H1 (cell line): ENCODE measurements around the gene NKTR. TPM values are rescaled to one million over a fixed set of nuclear protein-coding genes. Genes with fewer than 3 reads are reported as not detected.

ENCODE experiments used
- CTCF ChIA-PET: fragments of 300-600 bp; sonication (Branson Sonifier 250); formaldehyde crosslinking; loops from one replicate; lab custom pipeline; 2021; ENCODE audit not compliant: partially characterized antibody; lab: Charles Lee
- POLR2A ChIA-PET: fragments of 300-600 bp; sonication (Branson Sonifier 250); formaldehyde crosslinking; loops from one replicate; lab custom pipeline; 2021; ENCODE audit warnings: inconsistent platforms; ENCODE audit not compliant: partially characterized antibody; lab: Charles Lee
- DNase-seq, 2 experiments: peaks; one replicate each; pipeline versions ENCODE4 v3.0.0 to v3.0.0-alpha.2; 2010 to 2022; ENCODE audit warnings: low spot score in 2 of 2, low read depth in 1 of 2, mixed read lengths in 1 of 2
- FAIRE-seq: peaks from 2 replicates; lab custom pipeline; 2011; peaks lifted over from hg19 to GRCh38; lab: Jason Lieb, UNC
- H2AFZ ChIP-seq: 2 replicates; pipeline ENCODE4 v1.8.1; 2012; ENCODE audit warnings: low read length, inconsistent platforms
- H2AK5ac ChIP-seq: 2 replicates; pipeline ENCODE4 v1.6.1; 2013; ENCODE audit warnings: low read depth, low read length
- H2BK120ac ChIP-seq: replicated peaks from 2 replicates; pipeline ENCODE3; 2013; ENCODE audit warnings: low read depth, low read length, inconsistent platforms
- H2BK12ac ChIP-seq: 2 replicates; pipeline ENCODE4 v1.6.1; 2013; ENCODE audit warnings: low read depth, low read length
- H2BK15ac ChIP-seq: 2 replicates; pipeline ENCODE4 v1.6.1; 2013; ENCODE audit warnings: low read length
- H2BK20ac ChIP-seq: 2 replicates; pipeline ENCODE4 v1.6.1; 2013; ENCODE audit warnings: low read length
- H2BK5ac ChIP-seq: 2 replicates; pipeline ENCODE4 v1.6.1; 2013; ENCODE audit warnings: low read depth, low read length
- H3K14ac ChIP-seq: 2 replicates; pipeline ENCODE4 v1.6.1; 2013; ENCODE audit warnings: inconsistent platforms; ENCODE audit not compliant: insufficient read length
- H3K18ac ChIP-seq: 2 replicates; pipeline ENCODE4 v1.6.1; 2013; ENCODE audit warnings: low read length; ENCODE audit errors: extremely low read depth
- H3K23ac ChIP-seq: 2 replicates; pipeline ENCODE4 v1.6.1; 2013; ENCODE audit warnings: inconsistent platforms; ENCODE audit not compliant: insufficient read length
- H3K23me2 ChIP-seq: 2 replicates; pipeline ENCODE4 v1.6.1; 2013; ENCODE audit warnings: low read depth, low read length
- H3K27ac ChIP-seq: 2 replicates; pipeline ENCODE4 v1.6.1; 2011; ENCODE audit warnings: low read depth, low read length, inconsistent platforms
- H3K27me3 ChIP-seq, 4 experiments: replicated peaks in 1 of 4; 1 replicate in 1 of 4; 2 replicates in 3 of 4; pipeline versions ENCODE4 v1.6.1 to v1.8.1; 2011 to 2013; ENCODE audit warnings: low read length in 3 of 4, mild to moderate bottlenecking in 3 of 4, inconsistent platforms in 2 of 4, mixed read lengths in 2 of 4, moderate library complexity in 1 of 4; ENCODE audit not compliant: control insufficient read depth in 3 of 4, insufficient read depth in 3 of 4; ENCODE audit errors: extremely low read depth in 1 of 4
- H3K36me3 ChIP-seq, 4 experiments: 2 replicates each; pipeline versions ENCODE4 v1.6.1 to v1.8.1; 2011 to 2013; ENCODE audit warnings: mild to moderate bottlenecking in 4 of 4, low read length in 3 of 4, moderate library complexity in 2 of 4, control low read depth in 1 of 4, inconsistent platforms in 1 of 4; ENCODE audit not compliant: insufficient read depth in 4 of 4, control insufficient read depth in 2 of 4
- H3K4ac ChIP-seq: replicated peaks from 2 replicates; pipeline ENCODE3; 2013; ENCODE audit warnings: low read length, low read depth, mixed read lengths, inconsistent platforms; ENCODE audit not compliant: insufficient read length
- H3K4me1 ChIP-seq, 4 experiments: replicated peaks in 1 of 4; 1 replicate in 1 of 4; 2 replicates in 3 of 4; pipeline versions ENCODE4 v1.6.1 to v1.8.1; 2011 to 2013; ENCODE audit warnings: low read length in 3 of 4, inconsistent platforms in 2 of 4, mixed read lengths in 1 of 4; ENCODE audit not compliant: insufficient read depth in 4 of 4, control insufficient read depth in 3 of 4
- H3K4me2 ChIP-seq, 2 experiments: 2 replicates each; pipeline versions ENCODE4 v1.6.1 to v1.8.1; 2011 to 2013; ENCODE audit warnings: low read depth in 2 of 2, low read length in 2 of 2, control low read depth in 1 of 2, inconsistent platforms in 1 of 2, mild to moderate bottlenecking in 1 of 2; ENCODE audit not compliant: insufficient read depth in 1 of 2
- H3K4me3 ChIP-seq, 4 experiments: fragments of 200-600, 300-600 bp in 1 of 4; sonication (generic), shearing (Covaris generic), sonication (Bioruptor Twin) in 1 of 4; 2 replicates each; pipeline versions ENCODE4 v1.5.1 to v1.8.1; 2011 to 2016; ENCODE audit warnings: low read length in 4 of 4, low read depth in 3 of 4, control low read depth in 2 of 4, inconsistent platforms in 2 of 4, mild to moderate bottlenecking in 2 of 4, mixed read lengths in 1 of 4, moderate library complexity in 1 of 4; ENCODE audit not compliant: insufficient read depth in 2 of 4; ENCODE audit errors: extremely low read depth in 1 of 4
- H3K56ac ChIP-seq: replicated peaks from 2 replicates; pipeline ENCODE3; 2013; ENCODE audit warnings: low read depth, mild to moderate bottlenecking, mixed read lengths, low read length, inconsistent platforms; ENCODE audit not compliant: insufficient read length
- H3K79me1 ChIP-seq: 2 replicates; pipeline ENCODE4 v1.6.1; 2013; ENCODE audit warnings: low read depth, low read length, control low read depth
- H3K79me2 ChIP-seq, 2 experiments: 2 replicates each; pipeline versions ENCODE4 v1.6.1 to v1.8.1; 2012 to 2013; ENCODE audit warnings: low read length in 2 of 2, mild to moderate bottlenecking in 2 of 2, inconsistent platforms in 1 of 2; ENCODE audit not compliant: insufficient read depth in 2 of 2, control insufficient read depth in 1 of 2
- H3K9ac ChIP-seq, 4 experiments: replicated peaks in 1 of 4; 1 replicate in 1 of 4; 2 replicates in 3 of 4; pipeline versions ENCODE4 v1.6.1 to v1.8.1; 2011 to 2013; ENCODE audit warnings: low read depth in 3 of 4, low read length in 3 of 4, control low read depth in 2 of 4, mild to moderate bottlenecking in 2 of 4, moderate library complexity in 2 of 4, inconsistent platforms in 1 of 4; ENCODE audit errors: extremely low read depth in 1 of 4
- H3K9me3 ChIP-seq, 2 experiments: 2 replicates each; pipeline versions ENCODE4 v1.6.1 to v1.8.1; 2012 to 2013; ENCODE audit warnings: mild to moderate bottlenecking in 2 of 2, moderate library complexity in 2 of 2, control low read depth in 1 of 2, inconsistent platforms in 1 of 2, low read depth in 1 of 2, low read length in 1 of 2, mixed read lengths in 1 of 2; ENCODE audit not compliant: insufficient read depth in 2 of 2
- H4K20me1 ChIP-seq, 2 experiments: replicated peaks in 1 of 2; 2 replicates each; pipeline versions ENCODE3 to v1.8.1; 2011 to 2013; ENCODE audit warnings: inconsistent platforms in 2 of 2, low read length in 2 of 2, mild to moderate bottlenecking in 1 of 2; ENCODE audit not compliant: insufficient read depth in 2 of 2, control insufficient read depth in 1 of 2
- H4K5ac ChIP-seq: 2 replicates; pipeline ENCODE4 v1.6.1; 2013; ENCODE audit warnings: low read length, low read depth, mixed read lengths, inconsistent platforms; ENCODE audit not compliant: insufficient read length
- H4K8ac ChIP-seq: 2 replicates; pipeline ENCODE4 v1.8.0; 2013; ENCODE audit warnings: mild to moderate bottlenecking, moderate library complexity, low read length, inconsistent platforms; ENCODE audit not compliant: insufficient read depth; ENCODE audit errors: extremely low read depth
- H4K91ac ChIP-seq: replicated peaks from 2 replicates; pipeline ENCODE3; 2013; ENCODE audit warnings: low read length, mixed read lengths, inconsistent platforms; ENCODE audit not compliant: insufficient read length
- RAD21 ChIP-seq, 2 experiments: IDR thresholded peaks in 1 of 2; conservative IDR thresholded peaks in 1 of 2; 2 replicates each; pipeline ENCODE4 v1.6.1; 2011; ENCODE audit warnings: low read depth in 2 of 2, low read length in 2 of 2, improper control_type of control experiment in 1 of 2, inconsistent platforms in 1 of 2, mild to moderate bottlenecking in 1 of 2, moderate library complexity in 1 of 2
- TBP ChIP-seq: IDR thresholded peaks from 2 replicates; pipeline ENCODE4 v1.6.1; 2011; ENCODE audit warnings: low read depth, low read length, improper control_type of control experiment
- WGBS, 2 experiments: shearing (Covaris generic) in 1 of 2; methylation state at CpG; one replicate each; pipeline versions ENCODE4 v1.1.6 to v1.1.7; 2013 to 2015; ENCODE audit warnings: low lambda C conversion rate in 2 of 2, mixed read lengths in 2 of 2, inconsistent platforms in 1 of 2, low coverage in 1 of 2, missing lambda C conversion rate in 1 of 2; ENCODE audit not compliant: insufficient replicate concordance in 2 of 2, insufficient coverage in 1 of 2, insufficient read length in 1 of 2; ENCODE audit errors: extremely low coverage in 1 of 2, missing lambda C conversion rate in 1 of 2; 5-methylcytosine and 5-hydroxymethylcytosine counted together
- polyA plus RNA-seq, 7 experiments: library from polyadenylated mRNA; depleted of rRNA in 3 of 7; stranded (reverse) in 5 of 7; unstranded in 2 of 7; fragments of >200 nt in 5 of 7; fragments of 200-250 nt in 2 of 7; gene quantifications; 1 replicate in 5 of 7; 2 replicates in 1 of 7; 4 replicates in 1 of 7; pipeline versions ENCODE4 v1.2.1 to v1.2.3, GENCODE V29; 2011 to 2013; ENCODE audit warnings: missing spikeins in 2 of 7, mixed read lengths in 2 of 7
- total RNA-seq: library from RNA; stranded (reverse); fragmentation: NEBNext Ultra II Directional; extraction: Animal tissue kit (Norgen Biotek cat#: 25700); gene quantifications from 2 replicates; pipeline ENCODE4 v1.2.1, GENCODE V29; 2021

The NKTR gene
- total and polyA plus RNA-seq, 2 of the 8 experiments (the other 6 are each of a cell fraction or from before 2014, with no cell fraction given), result 24.1 to 62.2 TPM

DNA sequence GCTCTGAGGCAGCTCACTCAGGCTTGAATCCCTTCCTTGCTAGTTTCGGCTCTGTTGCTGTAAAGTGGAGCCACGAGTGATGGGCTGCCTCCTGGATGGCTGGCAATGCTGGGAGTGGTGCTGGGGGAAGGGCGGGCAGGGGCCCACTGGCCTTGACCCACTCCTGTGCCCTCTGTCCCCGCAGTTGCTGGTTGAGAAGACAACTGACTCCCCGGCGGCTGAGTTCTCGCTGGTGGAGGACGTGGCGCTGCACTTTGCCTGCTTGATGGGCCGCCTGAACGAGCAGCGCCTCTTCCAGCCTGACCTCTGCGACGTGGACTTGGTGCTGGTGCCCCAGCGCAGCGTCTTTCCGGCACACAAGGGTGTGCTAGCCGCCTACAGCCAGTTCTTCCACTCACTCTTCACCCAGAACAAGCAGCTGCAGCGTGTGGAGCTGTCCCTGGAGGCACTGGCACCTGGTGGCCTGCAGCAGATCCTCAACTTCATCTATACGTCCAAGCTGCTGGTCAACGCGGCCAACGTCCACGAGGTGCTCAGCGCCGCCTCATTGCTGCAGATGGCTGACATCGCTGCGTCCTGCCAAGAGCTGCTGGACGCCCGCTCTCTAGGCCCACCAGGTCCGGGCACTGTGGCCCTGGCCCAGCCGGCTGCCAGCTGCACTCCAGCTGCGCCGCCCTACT is 57.7 kb downstream of the NKTR start:
- no peaks in the 10 kb centered on the region; a peak in 1 of 8 replicates for H3K36me3 ChIP-seq
- no peak overlapping the region for H3K4ac ChIP-seq
- peaks cover 6 to 16% (median 14%) of the 10 kb centered on the region in 4 experiments for H3K4me1 ChIP-seq
- peak overlapping the region; percentile 30 for H4K91ac ChIP-seq
- no peak overlapping the region for H2BK12ac ChIP-seq
- H4K20me1 ChIP-seq, result peaks cover 0 to 1% of the 10 kb centered on the region in 2 experiments
- ChIA-PET POLR2A (interaction anchor here (0.9 to 2.6 kb wide), 4 partner anchors 8 to 67 kb away, joined by 3 to 6 read pairs (median 4); no protein-coding TSS in a partner anchor), CTCF (interaction anchor here (0.6 to 7.0 kb wide), 6 partner anchors 53 to 98 kb away, joined by 3 to 54 read pairs (median 27); no protein-coding TSS in a partner anchor)
- no peak overlapping the region for H4K5ac ChIP-seq
- H3K4me2 ChIP-seq, result no peak overlapping the region
- 87% methylated on average over 34 of the region's 34 CpGs; no CpG with 5 or more reads in 1 of the 2 experiments for WGBS, 2 experiments
- H2BK5ac ChIP-seq, result no peak overlapping the region; the same call in 1 of the 2 replicates
- H2AFZ ChIP-seq, result no peak overlapping the region
- 0 out of 2 replicates have a peak overlapping the region, but pooled peaks have one; percentile 61 for H2BK15ac ChIP-seq
- peak in 1 of 2 experiments; percentile 43 for DNase-seq
- no peaks in the 10 kb centered on the region for H3K79me1 ChIP-seq
- H3K79me2 ChIP-seq, result no peaks in the 10 kb centered on the region
- no peak overlapping the region for H2BK120ac ChIP-seq
- H3K18ac ChIP-seq, result peak overlapping the region; percentile 32; the same call in 1 of the 2 replicates
- H3K9ac ChIP-seq, result no peak overlapping the region
- no peak overlapping the region for H2BK20ac ChIP-seq
- H3K14ac ChIP-seq, result no peak overlapping the region
- no peak overlapping the region for H2AK5ac ChIP-seq
- peak in 1 of 2 experiments; percentile 31; a peak in 1 of 4 replicates for TF ChIP-seq RAD21 (IDR thresholded peaks at IDR 0.05 in 1 of 2, conservative IDR thresholded peaks at IDR 0.05 in 1 of 2; ENCODE audit: low read depth in 2 of 2, low read length in 2 of 2)
- TF ChIP-seq TBP, result no peak
- TF ChIP-seq, all 59 proteins: peak for 1
- Histone ChIP-seq H3K23ac (no peak overlapping the region), H4K8ac (no peak overlapping the region), H3K27me3 (no peaks in the 10 kb centered on the region), H3K56ac (no peak overlapping the region), H3K4me3 (no peak overlapping the region), H3K27ac (no peak overlapping the region), H3K9me3 (no peaks in the 10 kb centered on the region), H3K23me2 (peaks cover 3% of the 10 kb centered on the region; the same call in 1 of the 2 replicates)
- no peak for FAIRE-seq
